Keratinocyte (primary cell): ENCODE measurements around the gene HPSE2. TPM values are rescaled to one million over a fixed set of nuclear protein-coding genes. Genes with fewer than 3 reads are reported as not detected.

ENCODE experiments used
- DNase-seq: peaks from one replicate; pipeline ENCODE4 v3.0.0-alpha.2; 2011; ENCODE audit warnings: low read depth, missing footprints, low spot score
- FAIRE-seq: peaks from 2 replicates; lab custom pipeline; 2011; peaks lifted over from hg19 to GRCh38; lab: Jason Lieb, UNC
- H2AFZ ChIP-seq: 2 replicates; pipeline ENCODE4 v1.6.0; 2012; ENCODE audit warnings: low read length, control low read depth, inconsistent platforms; ENCODE audit not compliant: control insufficient read depth
- H3K27ac ChIP-seq: 2 replicates; pipeline ENCODE4 v1.5.1; 2011; ENCODE audit warnings: low read length; ENCODE audit not compliant: control insufficient read depth, insufficient read depth
- H3K27me3 ChIP-seq: 3 replicates; pipeline ENCODE4 v1.6.0; 2011; ENCODE audit warnings: low read length; ENCODE audit not compliant: control insufficient read depth, insufficient read depth; ENCODE audit errors: extremely low read depth
- H3K36me3 ChIP-seq, 2 experiments: 2 replicates in 1 of 2; 3 replicates in 1 of 2; pipeline ENCODE4 v1.5.1; 2011; ENCODE audit warnings: low read length in 2 of 2, mild to moderate bottlenecking in 1 of 2; ENCODE audit not compliant: control insufficient read depth in 2 of 2, insufficient read depth in 2 of 2; ENCODE audit errors: extremely low read depth in 1 of 2
- H3K4me1 ChIP-seq: 3 replicates; pipeline ENCODE4 v1.5.1; 2011; ENCODE audit warnings: low read length; ENCODE audit not compliant: control insufficient read depth, insufficient read depth; ENCODE audit errors: extremely low read depth
- H3K4me2 ChIP-seq: 3 replicates; pipeline ENCODE4 v1.6.0; 2011; ENCODE audit warnings: low read depth, low read length; ENCODE audit not compliant: control insufficient read depth, insufficient read depth; ENCODE audit errors: extremely low read depth
- H3K4me3 ChIP-seq, 3 experiments: fragments of 200-600 bp in 1 of 3; sonication (generic) in 1 of 3; 2 replicates in 2 of 3; 3 replicates in 1 of 3; pipeline ENCODE4 v1.5.1; 2011 to 2016; ENCODE audit warnings: low read length in 3 of 3, mild to moderate bottlenecking in 3 of 3, control low read depth in 2 of 3, inconsistent platforms in 1 of 3, low read depth in 1 of 3, mixed read lengths in 1 of 3, mixed run types in 1 of 3, moderate library complexity in 1 of 3; ENCODE audit not compliant: control insufficient read depth in 2 of 3, insufficient read depth in 2 of 3; ENCODE audit errors: extremely low read depth in 1 of 3
- H3K79me2 ChIP-seq: 2 replicates; pipeline ENCODE4 v1.6.0; 2012; ENCODE audit warnings: low read length; ENCODE audit not compliant: control insufficient read depth, insufficient read depth
- H3K9ac ChIP-seq: 3 replicates; pipeline ENCODE4 v1.6.0; 2011; ENCODE audit warnings: low read length; ENCODE audit not compliant: control insufficient read depth, insufficient read depth; ENCODE audit errors: extremely low read depth
- H3K9me1 ChIP-seq: 3 replicates; pipeline ENCODE4 v1.6.0; 2011; ENCODE audit warnings: low read length; ENCODE audit not compliant: control insufficient read depth, insufficient read depth; ENCODE audit errors: extremely low read depth
- H3K9me3 ChIP-seq: 2 replicates; pipeline ENCODE4 v1.5.1; 2012; ENCODE audit warnings: low read depth, low read length; ENCODE audit not compliant: control insufficient read depth
- H4K20me1 ChIP-seq: 3 replicates; pipeline ENCODE4 v1.6.0; 2011; ENCODE audit warnings: low read length; ENCODE audit not compliant: control insufficient read depth, insufficient read depth; ENCODE audit errors: extremely low read depth
- EZH2 ChIP-seq: IDR thresholded peaks from one replicate; pipeline ENCODE4 v1.6.1; 2012; ENCODE audit warnings: inconsistent platforms, mild to moderate bottlenecking, low read length, moderate library complexity
- dilution Hi-C: fragments of 300-500 bp; cut with MboI; formaldehyde crosslinking; loops from one replicate; pipeline ENCODE4 v1.7.0; 2020; ENCODE audit warnings: low sequenced_read_pairs; ENCODE audit not compliant: extremely low pct_ligation_motif_present
- polyA plus RNA-seq, 5 experiments: library from polyadenylated mRNA; depleted of rRNA in 3 of 5; stranded (reverse) in 3 of 5; stranded (forward) in 1 of 5; unstranded in 1 of 5; fragments of >200 nt; gene quantifications; 1 replicate in 1 of 5; 2 replicates in 3 of 5; 3 replicates in 1 of 5; pipeline versions ENCODE4 v1.2.1 to v1.2.3, GENCODE V29; 2011 to 2012; ENCODE audit warnings: missing spikeins in 2 of 5, low read depth in 1 of 5, low replicate concordance in 1 of 5
- TF ChIP-seq, protein P1 (sequence below), 3 experiments: IDR thresholded peaks in 1 of 3; conservative IDR thresholded peaks in 1 of 3; optimal IDR thresholded peaks in 1 of 3; 2 replicates in 2 of 3; 3 replicates in 1 of 3; pipeline versions ENCODE3 to v1.5.1; 2011; ENCODE audit warnings: low read length in 3 of 3, mild to moderate bottlenecking in 3 of 3, moderate library complexity in 2 of 3, control low read depth in 1 of 3, inconsistent platforms in 1 of 3; ENCODE audit not compliant: insufficient read depth in 2 of 3; ENCODE audit errors: extremely low read depth in 1 of 3

Gene HPSE2
- polyA plus RNA-seq, 1 donor (not counting 4 experiments of a cell fraction or from before 2014, with no cell fraction given): 0.01 TPM

DNA sequence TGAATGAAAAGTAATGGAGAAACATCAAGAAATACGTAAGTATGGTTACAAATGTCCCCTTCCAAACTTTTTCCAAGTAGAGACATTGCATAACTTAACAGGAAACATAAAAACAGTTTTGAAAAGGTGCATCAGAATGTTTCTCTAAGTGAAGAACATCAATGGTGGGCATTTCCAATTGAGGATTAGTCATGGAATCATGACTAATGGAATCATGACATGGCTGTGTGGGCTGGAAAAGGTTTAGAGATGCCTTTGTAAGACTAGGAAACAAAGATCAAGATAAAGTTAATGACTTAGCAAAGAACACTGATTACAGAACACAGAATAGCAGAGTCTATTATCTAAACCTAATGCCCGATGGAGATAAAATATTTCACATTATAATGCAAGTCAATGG, 272.0 kb downstream of the HPSE2 start:
- no peak overlapping the region for H3K9ac ChIP-seq
- H3K4me2 ChIP-seq: no peak overlapping the region
- dilution Hi-C loops: no loop called here
- no peaks in the 10 kb centered on the region for H3K4me1 ChIP-seq
- H2AFZ ChIP-seq: no peak overlapping the region
- no peaks in the 10 kb centered on the region for H3K27me3 ChIP-seq
- no peak for DNase-seq
- no peak overlapping the region for H3K27ac ChIP-seq
- no peak for FAIRE-seq
- TF ChIP-seq EZH2: no peak
- TF ChIP-seq, protein P1, sequence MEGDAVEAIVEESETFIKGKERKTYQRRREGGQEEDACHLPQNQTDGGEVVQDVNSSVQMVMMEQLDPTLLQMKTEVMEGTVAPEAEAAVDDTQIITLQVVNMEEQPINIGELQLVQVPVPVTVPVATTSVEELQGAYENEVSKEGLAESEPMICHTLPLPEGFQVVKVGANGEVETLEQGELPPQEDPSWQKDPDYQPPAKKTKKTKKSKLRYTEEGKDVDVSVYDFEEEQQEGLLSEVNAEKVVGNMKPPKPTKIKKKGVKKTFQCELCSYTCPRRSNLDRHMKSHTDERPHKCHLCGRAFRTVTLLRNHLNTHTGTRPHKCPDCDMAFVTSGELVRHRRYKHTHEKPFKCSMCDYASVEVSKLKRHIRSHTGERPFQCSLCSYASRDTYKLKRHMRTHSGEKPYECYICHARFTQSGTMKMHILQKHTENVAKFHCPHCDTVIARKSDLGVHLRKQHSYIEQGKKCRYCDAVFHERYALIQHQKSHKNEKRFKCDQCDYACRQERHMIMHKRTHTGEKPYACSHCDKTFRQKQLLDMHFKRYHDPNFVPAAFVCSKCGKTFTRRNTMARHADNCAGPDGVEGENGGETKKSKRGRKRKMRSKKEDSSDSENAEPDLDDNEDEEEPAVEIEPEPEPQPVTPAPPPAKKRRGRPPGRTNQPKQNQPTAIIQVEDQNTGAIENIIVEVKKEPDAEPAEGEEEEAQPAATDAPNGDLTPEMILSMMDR (optimal IDR thresholded peaks at IDR 0.05 in 1 of 3, IDR thresholded peaks at IDR 0.05 in 1 of 3, conservative IDR thresholded peaks at IDR 0.05 in 1 of 3; ENCODE audit: extremely low read depth in 1 of 3, insufficient read depth in 2 of 3, low read length in 3 of 3): no peak
- H3K9me1 ChIP-seq: no peaks in the 10 kb centered on the region
- no peaks in the 10 kb centered on the region for H3K36me3 ChIP-seq
- no peaks in the 10 kb centered on the region for H3K79me2 ChIP-seq
- H4K20me1 ChIP-seq: no peaks in the 10 kb centered on the region
- H3K4me3 ChIP-seq: no peak overlapping the region
- H3K9me3 ChIP-seq: no peaks in the 10 kb centered on the region

DNA sequence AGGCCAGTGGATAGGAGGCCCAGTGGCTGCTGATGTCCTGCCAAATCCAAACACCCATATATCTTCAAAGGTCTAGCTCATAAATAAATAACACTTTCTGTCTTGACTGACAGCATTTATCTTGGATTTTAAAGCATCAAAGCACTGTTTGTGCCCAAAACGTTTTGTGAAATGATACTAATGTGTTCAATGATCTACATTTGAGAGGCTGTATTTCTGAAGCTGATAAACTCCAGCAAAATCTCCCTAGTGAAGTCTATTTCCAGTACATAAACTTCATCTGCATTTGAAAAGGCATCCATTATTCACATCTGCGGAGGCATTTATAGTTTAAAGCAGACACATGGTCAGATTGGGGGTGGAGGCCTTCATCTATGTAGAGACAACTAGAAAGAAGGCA, 276.3 kb downstream of the HPSE2 start:
- Histone ChIP-seq H3K79me2 (no peaks in the 10 kb centered on the region), H4K20me1 (no peaks in the 10 kb centered on the region), H3K9me1 (no peaks in the 10 kb centered on the region), H2AFZ (no peak overlapping the region), H3K36me3 (no peaks in the 10 kb centered on the region), H3K9ac (no peak overlapping the region), H3K27ac (no peak overlapping the region), H3K4me2 (no peak overlapping the region), H3K4me3 (no peak overlapping the region), H3K9me3 (no peaks in the 10 kb centered on the region), H3K4me1 (no peaks in the 10 kb centered on the region), H3K27me3 (no peaks in the 10 kb centered on the region)
- TF ChIP-seq, protein P1 (optimal IDR thresholded peaks at IDR 0.05 in 1 of 3, IDR thresholded peaks at IDR 0.05 in 1 of 3, conservative IDR thresholded peaks at IDR 0.05 in 1 of 3; ENCODE audit: extremely low read depth in 1 of 3, insufficient read depth in 2 of 3, low read length in 3 of 3): no peak
- no peak for TF ChIP-seq EZH2
- DNase-seq: no peak
- dilution Hi-C loops: no loop called here
- FAIRE-seq: no peak
